GM18519 (cell line): ENCODE measurements around the gene EXOC4.
A peak's percentile ranks its signal among the peaks of the same experiment; 100 is the strongest.
"Not testable (repeated sequence)": the region's sequence is repeated elsewhere in the genome, so short reads cannot be mapped to it uniquely, and the experiment has no call there.

ENCODE experiments used
- ATAC-seq: cut with Tn5 transposase; IDR thresholded peaks from one replicate; pipeline ENCODE4 v1.9.1; 2021; ENCODE audit warnings: mild to moderate bottlenecking, moderate library complexity; ENCODE audit not compliant: unreplicated experiment, low FRiP score

The EXOC4 gene

DNA sequence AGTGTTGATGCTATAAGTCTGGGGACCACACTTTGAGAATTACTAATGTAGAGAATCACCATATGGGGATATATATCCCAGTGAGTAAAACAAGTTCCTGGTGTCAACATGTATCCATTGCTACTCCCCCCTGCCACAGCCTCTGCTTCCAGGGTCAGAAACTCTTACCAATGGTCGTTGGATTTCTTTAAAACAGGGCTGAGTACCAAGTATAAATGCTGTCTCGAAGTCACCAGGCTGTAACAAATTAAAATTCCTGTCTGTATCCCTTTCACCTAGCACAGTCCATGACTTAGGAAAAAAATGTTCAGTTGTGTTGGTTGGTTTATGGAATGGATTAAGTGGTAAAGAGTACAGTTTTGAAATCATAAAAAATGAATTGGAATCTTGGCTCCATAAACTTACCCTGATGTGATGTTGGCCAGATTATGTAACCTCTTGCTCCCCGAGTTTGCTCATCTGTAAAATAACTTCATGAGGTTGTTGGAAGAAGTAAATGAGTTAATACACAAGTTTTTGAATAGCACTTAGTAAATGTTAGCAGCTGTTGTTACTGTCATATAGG is 510.3 kb downstream of the EXOC4 start:
- ATAC-seq, result no peak

DNA sequence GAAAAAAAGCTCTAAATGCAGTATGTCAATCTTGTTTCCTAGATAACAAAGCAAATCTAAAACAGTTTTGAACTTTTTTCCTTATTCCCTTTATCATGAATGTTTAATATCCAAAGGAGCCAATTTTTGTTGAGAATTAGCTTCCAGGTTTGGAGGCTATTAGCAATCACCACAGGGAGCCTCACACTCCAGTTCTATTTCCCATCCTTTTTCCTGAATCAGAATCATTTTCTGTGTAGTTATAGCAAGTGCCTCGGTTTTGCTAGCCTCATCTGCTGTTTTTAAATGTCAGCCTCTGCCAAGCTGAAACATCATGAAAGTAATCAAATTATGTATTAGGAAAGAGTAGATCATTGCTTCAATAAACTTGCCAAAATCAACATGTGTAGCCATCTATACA is 516.8 kb downstream of the EXOC4 start:
- ATAC-seq, result no peak

DNA sequence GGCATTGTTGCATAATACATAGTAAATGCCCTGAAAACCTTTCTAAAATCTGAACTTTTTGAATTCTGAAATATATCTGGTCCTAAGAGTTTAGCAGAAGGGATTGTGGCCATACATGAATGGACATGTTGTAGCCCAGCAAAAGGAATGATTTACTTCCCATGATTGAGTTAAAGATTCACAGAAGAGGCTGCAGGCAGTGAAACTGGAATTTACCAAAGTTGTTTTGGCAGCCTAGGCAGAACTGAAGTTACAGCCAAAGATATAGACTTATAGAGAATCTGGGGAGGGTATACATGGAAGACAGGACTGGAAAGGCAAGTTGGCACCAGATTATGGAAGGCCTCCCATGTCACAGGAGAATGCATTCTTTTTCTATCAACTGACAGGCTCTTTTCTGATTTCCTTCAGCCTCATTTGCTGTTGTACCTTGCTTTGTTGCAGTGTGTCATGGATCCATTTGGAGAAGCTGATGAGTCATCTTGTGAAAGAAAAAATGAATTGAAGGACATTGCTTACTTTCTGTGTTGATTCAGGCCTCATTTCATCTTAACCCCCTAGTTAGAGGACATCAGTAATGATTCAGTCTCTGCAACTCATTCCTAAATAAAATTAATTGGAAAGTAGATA is 518.1 kb downstream of the EXOC4 start:
- ATAC-seq, result no peak

DNA sequence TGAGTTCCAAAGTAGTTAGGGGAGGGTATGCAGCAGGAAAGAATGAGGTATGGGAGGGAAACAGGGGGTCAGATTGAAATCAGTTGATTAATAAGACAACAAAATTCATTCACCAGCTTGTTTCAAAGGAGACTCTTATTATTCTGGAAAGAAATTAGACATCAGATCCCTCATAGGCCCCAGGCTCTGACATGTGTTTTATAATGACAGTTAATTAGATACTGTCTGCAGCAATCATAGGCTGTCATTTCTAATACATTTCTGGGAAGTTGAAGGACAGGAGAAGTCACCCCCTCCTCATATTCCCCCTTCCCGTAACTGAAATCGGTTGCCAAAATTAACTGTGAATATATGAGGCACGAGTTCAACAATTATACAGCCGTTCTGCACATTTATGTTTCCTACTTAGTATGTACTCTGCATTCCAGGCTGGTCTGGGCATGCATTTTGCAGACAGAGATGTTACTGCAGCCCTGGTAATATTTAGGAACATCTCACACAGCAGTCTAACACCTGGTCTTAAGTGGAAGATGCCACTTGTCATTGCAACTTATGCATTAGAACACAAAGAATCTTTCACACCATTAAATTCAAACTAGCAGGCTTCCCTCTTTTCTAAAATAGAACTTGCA is 519.0 kb downstream of the EXOC4 start:
- ATAC-seq, result no peak

DNA sequence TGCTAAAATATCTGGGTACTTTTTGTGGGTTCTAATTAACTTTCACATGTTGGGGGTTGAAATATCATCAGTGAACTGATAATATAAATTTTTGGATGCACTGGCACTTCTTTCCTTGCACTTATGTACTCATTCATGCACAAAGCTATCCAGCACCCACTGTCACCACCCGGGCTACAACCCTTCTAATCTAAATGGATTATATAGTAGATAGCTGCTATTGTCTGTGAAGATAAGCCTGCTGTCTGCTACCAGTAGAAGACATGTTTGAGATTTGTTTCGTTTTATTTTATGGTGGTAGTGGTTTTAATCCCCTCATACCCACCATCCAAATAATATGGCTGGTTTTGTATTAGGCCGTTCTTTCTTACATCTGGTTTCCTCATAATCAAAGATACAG is 520.7 kb downstream of the EXOC4 start:
- ATAC-seq, result no peak

DNA sequence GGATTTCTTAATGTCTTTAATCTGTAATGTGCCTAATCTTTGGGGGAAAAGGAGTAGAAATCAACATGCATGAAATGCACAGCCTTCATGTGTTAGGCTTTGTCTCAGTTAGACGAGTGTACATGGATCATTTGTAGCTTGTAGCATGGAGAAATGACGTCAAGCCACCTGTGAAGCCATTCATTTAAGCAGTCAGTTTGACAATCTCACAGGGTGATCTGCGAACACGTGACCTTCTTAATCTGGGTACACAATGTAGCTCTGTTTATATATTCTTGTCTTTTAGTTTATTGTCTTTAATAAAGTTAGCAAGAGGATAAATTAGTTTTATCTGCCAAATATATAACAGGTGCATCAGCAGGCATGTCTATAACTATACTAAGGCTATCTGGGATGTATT is 522.3 kb downstream of the EXOC4 start:
- ATAC-seq, result no peak

DNA sequence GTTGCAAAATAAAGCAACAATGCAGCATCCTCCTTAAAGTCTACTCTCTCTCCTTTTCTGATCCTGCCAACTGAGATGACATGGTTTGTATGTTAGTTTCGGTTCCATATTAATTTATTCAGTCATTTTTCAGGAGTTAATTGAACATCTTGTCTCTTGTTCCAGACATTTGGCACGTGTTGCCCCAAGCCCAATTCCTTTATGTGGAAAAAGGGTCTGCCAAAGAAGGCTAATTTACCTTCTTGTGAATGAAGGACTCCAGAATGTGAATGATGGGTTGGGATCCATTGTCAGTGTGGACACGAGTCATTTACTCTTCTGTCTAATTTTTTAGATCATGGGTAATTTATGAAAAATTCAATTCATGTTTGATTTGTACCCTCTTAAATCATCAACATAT is 523.4 kb downstream of the EXOC4 start:
- no peak for ATAC-seq

DNA sequence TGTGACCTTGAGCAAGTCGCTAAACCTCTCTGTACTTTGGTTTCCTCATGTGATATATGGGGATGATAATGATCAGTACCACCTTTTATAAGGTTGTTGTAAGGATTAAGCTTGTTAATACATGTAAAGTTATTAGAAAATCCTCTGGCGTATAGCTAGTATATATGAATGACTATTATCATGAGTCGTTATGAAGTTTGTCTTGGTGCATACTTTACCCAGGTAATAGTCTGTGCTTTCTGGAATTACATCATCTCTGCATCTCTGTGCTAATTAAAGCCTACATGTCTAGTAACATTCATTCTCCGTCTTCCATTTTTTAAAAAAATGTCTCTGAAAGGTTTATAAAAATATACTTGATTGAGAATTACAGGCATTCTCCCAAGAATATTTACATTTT is 524.8 kb downstream of the EXOC4 start:
- no peak for ATAC-seq

DNA sequence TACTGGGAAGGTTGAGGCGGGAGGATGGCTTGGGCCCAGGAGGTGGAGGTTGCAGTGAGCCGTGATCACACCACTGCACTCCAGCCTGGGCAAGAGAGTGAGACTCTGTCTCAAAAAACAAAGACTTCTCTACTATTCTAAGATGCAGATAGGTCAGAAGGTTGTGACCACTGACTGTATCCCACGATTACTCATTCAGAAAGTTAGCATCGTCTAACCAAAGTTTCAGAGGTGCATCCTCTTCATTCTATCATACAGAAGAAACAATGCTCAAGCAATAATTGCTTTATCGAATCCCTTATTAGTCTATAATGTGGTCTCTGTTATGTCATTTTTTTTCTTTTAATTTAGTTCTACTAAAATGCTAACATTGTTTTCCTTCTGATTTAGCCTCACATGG is 525.6 kb downstream of the EXOC4 start:
- peak; percentile 84 for ATAC-seq

DNA sequence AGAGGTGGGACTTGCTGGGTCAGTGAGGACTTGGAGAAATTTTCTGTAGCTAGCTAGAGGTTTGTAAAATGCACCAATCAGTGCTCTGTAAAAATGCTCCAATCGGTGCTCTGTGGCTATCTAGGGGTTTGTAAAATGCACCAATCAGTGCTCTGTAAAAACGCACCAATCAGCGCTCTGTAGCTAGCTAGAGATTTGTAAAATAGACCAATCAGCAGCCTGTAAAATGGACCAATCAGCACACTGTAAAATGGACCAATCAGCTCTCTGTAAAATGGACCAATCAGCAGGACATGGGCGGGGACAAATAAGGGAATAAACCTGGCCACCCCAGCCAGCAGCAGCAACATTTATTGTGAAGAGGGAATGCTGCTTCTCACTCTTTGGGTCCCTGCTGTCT is 526.7 kb downstream of the EXOC4 start:
- not testable (repeated sequence) for ATAC-seq

DNA sequence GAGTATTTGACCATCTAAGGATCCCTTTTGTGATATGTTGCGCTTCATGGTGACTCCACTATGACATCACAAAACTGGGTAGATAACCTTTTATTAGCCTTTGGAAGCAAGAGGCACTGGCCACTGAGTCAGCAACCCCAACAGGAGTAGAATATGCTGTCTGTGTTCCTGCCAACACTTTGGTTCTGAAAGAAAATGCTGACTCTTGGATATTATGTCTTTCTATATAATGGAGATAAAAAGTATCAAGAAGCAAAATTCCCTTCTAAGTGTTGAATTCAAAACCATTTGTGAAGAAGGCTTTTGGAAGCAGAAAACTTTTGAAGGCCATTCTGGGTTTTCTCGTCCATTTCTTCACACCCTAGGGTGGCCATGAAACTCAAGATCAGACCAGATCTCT is 528.0 kb downstream of the EXOC4 start:
- no peak for ATAC-seq

DNA sequence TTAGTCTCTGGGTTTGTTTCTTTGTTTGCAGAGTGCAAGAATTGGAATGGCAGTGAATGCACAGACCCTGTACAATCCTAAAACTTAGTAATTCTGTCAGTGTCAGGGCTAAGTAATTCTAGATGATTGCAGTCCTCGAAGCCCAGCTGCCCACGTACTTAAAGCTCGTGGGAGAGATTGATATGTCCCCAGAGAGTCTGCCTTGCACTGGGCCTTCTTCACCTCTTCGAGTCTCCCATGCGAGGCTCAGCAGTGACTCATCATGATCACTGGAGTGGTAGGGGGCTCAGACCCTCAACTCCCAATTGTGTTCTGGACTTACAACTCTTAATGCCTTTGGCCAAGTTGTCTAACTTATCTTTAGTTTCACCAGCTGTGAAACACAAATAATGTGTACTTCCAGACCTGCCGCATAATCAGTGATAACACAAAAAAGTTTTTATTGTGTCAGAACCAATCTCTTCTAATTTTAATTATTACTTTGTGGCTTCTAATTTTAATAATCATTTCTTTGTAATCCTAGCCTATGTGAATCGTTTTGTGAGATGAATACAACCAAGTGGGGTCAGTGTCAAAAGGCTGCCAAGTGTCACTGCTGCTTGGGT is 528.7 kb downstream of the EXOC4 start:
- no peak for ATAC-seq

DNA sequence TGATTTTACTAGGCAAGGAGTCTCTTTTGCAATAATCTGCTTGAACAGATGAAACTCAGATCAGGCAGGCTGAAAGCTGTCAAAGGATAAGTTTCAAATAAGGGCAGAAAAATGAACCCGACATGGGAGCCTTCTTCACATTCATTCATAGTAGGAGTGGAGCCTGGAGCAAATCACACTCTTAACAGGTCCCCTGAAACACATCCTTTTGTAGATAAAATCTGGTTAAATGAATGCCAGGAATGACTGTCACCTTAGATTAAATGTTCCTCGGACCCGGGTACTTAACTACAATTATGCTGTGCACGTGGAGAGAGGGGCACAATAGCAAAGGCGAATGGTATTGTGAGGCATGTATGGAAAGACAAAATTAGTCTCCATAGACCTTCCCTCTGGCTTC is 529.6 kb downstream of the EXOC4 start:
- ATAC-seq, result no peak

DNA sequence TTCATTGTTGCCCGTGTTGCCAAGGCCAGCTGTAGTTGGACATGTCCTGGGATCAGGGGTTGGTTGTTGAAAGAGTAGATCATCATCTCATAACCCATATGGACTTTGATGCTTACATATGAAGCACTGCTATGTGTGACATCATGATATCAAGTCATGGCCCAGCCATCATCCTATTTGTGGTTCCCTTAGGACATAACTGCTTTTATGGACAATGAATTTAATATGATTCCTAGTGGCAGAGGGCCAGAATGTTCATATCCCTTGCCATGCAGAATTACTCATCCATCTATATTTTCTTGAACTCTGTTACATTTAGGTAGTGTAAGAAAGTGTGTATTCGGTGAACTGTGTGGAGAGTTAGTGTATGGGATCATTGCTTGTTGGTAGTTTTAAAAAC is 530.4 kb downstream of the EXOC4 start:
- no peak for ATAC-seq

DNA sequence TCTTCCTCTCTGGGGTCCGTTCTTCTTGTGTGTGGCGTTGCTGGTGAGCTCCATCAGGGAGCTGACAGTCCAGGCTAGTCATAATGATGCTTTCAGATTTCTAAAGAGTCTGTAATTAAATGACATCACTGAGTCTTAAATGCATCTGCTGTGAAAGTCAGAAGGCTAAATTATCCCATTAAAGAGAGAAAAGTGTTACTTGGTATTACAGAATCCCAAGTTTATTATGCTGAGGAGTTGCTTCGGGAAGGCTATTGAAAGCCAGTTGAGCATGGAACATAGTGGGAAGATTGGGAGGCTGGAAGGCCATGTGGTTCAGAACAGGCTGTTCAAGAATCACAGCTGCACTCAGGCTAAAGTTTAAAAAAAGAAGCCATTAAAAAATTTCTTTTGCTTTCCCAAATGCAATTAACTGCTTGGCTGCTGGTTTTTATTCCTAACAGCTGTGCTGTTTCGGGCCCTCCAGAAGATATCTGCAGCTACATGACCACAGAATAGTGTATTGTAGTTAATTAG is 531.7 kb downstream of the EXOC4 start:
- ATAC-seq, result no peak

DNA sequence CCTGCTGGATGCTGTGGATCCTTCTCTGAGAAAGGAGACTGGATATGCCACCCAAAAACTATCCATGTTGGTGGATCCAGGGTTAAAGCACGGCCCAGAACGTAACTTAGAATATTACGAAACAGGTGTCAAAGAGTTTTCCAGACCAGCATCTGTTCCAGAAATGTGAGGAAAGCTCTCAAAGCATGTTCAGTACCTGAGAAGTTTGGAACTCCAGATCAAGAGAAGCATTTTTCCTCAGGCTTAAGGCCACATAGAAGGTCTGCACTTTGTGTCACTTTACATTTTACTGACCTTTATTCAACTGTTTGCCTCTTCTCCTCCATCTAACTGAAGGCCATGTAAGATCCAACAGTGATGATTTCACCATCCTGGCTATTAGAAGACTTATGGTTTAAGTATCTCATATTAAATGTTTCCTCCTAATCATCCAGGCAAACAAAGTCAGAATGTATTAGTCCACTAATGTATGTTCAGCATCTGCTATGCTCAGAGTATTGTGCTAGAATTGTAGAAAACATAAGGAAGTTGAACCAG is 533.6 kb downstream of the EXOC4 start:
- ATAC-seq, result no peak

DNA sequence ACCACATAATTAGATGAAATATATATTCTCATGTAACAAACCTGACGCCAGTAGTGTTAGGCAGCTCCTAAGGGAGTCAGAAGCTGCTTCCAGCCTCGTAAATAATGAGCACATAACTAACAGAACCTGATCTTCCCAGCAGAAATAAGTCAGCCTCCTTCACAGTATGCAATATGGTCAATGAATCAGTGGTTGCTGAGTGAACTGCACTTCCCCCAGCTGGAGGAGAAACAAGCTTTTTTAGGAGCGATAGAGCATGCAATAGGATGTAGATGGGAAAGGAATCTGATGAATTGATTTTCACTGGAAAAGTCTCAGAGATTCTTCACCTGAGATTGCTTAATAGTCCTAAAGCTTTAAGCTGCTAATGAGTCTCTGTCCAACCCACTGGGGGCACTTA is 537.1 kb downstream of the EXOC4 start:
- no peak for ATAC-seq

DNA sequence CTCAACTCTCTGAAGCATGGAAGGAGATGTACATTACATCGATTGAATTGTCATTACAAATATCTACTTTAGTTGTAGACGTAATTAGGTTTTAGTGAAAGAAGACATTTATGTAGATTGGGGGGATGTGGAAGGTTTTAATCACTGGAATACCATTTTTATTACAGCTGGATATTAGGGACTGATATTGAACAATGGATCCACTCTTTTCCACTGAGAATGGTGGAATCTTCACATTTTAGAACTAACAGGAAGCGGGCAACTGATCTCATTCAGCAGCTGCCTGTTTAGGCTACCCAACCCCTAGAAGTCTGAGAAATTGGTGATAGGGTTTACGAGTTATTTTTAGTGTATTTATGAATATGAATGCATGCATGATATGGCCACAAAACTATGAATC is 538.0 kb downstream of the EXOC4 start:
- ATAC-seq, result no peak

DNA sequence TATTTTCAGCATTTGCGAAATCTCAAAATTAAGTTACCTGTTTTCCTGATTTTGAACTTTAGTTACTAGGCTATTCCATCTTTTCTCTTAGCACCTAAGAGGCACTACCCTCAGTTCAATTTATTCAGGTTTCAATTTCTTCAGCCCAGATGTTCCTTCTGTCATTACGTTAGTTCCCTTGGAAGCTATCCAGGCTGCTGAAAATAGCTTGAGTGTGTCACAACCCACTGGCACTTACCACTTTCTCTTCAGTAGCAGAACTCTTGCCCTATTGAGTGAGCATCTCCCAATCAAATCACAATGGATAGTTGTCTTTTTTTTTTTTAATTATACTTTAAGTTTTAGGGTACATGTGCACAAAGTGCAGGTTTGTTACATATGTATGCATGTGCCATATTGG is 541.6 kb downstream of the EXOC4 start:
- ATAC-seq, result no peak

DNA sequence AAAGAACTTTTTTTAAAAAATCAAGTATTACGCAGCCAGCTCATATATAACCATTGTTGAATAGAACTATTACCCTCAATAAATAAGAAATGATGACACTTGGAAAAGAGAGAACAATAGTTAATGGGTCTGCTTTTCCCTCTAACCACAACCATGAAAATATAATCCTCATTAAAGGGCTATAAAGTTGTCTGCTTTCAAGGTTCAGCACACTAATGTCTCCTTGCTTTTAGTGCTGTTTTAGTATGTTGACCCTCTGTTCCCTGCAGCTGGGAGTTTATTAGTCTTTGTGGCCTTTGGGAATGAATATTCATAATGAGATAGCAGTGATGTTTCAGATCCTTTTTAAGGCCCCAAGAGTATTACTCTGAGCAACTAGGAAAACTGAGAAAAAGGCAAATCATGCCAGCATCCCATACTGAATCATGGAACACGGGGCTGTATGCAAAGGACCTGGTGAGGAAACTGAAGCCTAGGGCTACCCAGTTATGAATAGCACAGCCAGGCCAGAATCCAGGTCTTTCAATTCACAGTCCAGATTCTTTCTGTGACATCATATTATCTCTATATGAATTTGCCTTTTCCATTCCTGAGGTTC is 542.3 kb downstream of the EXOC4 start:
- ATAC-seq, result no peak
